GF-D8 (cell line): ENCODE results near the gene ZBTB46.

Source experiments
- DNase-seq: peaks from one replicate; lab custom pipeline; 2025; lab: John Stamatoyannopoulos, UW

The ZBTB46 gene

GRCh38 chr20:63703976-63704748, 126.9 kb downstream of the ZBTB46 start:
- no peak for DNase-seq

- DNase-seq = no peak
These were observed 127.5 kb downstream of the ZBTB46 start for GRCh38 chr20:63703471-63703975.

DNA sequence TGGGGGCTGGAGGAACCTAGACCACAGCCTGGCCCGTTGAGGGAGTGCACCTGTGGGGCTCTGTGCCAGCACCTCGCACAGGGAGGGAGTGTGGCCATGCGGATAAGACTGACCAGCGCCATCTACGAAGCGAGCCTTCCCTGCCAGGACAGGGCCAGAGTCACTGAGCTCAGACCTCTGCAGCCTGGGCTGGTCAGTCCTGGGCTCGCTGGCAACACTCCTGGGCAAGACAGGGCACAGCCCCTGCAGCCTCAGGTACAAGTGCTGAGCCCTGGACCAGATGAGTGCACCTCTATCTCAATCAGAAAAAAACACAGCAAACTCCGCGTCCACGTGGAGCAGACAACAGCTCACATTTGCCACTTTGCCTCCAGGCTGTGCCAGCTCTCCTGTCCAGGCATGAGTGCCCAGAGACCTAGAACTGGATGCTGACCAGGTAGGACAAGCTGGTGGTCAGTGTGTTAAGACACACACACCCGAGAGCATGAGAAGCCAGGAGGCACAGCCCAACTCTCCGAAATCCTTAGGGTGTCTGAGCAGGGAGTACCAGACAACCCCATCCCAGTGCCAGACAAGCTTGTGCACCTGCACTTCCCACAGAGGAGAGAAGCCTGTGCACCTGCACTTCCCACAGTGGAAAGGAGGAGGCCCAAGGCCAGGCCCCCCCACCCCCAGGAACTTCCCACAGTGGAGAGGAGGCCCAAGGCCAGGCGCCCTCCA, 128.2 kb downstream of the ZBTB46 start:
- DNase-seq = no peak

DNA sequence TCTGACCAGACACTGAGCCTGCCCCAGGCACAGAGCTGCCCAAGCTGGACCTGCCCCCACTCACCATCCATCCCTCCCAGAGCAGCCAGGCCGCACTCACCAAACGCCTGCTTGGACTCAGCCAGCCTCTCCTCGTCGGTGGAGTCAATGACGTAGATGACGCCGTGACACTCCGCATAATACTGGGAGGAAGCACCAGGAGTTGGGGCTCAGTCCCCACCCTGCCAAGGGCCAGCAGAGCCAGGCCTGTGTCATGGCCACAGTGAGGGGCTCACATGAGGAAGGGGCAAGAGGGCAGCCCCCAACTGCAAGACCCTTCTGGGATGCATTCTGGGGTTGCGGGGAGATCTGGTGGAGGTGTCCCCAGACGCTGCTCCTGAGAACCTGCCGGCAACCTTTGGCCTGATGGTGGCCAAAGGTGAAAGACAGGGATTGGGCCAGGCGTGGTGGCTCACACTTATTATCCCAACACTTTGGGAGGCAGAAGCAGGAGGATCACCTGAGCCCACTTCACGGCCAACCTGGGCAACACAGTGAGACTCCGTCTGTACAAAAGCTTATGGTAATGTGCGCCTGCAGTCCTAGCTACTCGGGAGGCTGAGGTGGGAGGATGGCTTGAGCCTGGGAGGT, 128.9 kb downstream of the ZBTB46 start:
- DNase-seq = no peak

GRCh38 chr20:63701329-63702035, 129.6 kb downstream of the ZBTB46 start:
- DNase-seq = no peak

GRCh38 chr20:63701051-63701328, 130.1 kb downstream of the ZBTB46 start:
- no peak for DNase-seq

DNA sequence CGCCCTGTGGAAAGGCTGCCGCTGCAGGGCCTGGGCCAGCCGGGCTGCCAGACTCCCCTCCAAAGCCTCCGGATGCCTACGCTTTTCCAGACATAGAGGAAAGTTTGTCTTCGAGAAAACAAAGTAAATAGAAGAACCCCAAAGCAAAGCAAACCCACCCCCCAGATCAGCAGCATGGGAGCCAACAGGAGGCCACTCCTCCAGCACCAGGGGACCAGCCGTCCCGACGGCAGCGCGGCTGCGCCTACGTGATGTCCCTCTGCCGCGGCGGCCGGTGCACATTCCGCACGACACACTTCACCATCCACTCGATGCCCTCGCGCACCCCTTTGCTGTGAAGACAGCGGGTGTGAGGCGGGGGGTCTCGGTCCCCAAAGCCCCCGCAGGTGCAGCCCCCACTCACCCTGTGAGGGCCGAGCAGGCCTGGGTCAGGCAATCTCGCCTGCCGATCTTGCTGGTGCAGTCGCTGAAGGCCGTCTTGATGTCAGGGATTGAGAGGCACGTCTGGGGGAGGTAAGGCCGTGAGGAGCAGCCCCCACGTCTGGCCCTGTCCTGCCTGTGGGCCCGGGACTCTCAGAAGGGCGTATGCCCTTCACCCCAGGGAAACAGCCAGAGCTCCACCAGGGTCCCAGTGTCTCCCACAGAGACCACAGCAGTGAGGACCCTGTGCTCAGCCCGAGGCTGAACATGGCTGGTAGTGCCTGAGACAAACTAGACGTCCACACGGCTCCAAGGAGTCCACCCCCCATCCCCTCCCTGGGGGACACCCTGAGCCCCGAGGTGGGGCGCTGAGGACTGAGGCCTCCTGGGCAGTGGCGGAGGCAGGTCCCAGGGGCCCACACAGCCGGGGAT, 130.6 kb downstream of the ZBTB46 start:
- DNase-seq = no peak

DNA sequence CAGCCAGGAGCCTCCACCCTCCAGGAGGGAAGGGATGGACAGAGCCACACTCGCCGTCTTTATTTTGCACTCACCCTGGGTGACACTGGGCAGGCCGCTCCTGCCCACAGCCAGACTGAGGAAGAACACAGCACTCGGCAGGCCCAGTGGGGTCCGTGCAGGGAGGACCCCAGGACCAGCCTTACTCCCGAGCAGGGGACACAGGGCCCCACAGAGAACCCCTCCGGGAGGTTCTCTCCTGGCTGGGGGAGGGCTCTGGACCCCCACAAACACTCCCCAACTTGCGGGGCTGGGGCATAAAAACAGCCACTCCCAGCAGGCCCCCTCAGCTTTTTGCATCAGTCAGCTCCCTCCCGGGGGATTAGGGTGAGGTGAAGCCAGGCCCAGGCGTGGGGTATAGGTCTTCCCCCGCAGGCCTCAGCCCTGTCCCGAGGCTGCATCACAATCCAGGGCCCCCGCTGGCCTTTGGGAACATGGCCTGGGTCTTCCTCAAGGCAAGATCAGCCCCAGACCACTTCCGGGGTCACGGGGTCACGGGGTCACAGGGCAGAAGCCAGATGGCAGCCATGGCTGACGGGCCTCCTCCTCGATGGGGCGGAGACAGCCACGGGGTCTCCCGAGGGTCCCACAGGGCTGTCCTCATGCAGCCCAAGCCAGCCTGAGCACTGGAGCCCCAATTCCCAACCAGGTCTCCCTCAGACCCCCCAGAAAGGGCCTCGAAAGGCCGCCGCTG, 131.4 kb downstream of the ZBTB46 start:
- DNase-seq = no peak

- DNase-seq = no peak
These were observed 132.2 kb downstream of the ZBTB46 start for GRCh38 chr20:63698739-63699465.

DNA sequence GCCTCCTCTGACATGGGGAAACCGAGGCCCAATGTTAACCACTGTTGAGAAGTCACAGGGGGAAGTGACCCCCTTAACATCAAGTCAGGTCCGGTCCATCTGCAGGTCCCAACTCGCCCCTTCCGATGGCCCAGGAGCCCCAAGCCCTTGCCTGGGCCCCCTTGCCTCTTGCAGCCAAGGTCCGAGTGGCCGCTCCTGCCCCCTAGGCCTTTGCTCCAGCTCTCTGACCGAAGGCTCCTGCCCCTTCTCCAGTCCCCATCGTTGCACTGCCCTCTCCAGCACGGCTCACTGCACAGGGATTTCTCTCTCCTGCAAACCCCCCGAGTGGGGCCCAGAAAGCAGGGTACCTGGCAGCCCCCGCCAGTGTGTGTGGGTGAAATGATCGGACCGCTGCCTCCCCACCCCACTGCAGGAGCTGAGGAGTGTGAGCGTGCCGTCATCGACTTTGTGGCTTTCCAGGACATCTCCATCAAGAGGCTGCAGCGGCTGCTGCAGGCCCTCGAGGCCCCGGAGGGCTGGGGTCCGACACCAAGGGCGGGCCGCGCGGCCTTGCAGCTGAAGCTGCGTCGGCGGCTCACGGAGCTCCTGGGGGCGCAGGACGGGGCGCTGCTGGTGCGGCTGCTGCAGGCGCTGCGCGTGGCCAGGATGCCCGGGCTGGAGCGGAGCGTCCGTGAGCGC, 133.1 kb downstream of the ZBTB46 start:
- no peak for DNase-seq

DNA sequence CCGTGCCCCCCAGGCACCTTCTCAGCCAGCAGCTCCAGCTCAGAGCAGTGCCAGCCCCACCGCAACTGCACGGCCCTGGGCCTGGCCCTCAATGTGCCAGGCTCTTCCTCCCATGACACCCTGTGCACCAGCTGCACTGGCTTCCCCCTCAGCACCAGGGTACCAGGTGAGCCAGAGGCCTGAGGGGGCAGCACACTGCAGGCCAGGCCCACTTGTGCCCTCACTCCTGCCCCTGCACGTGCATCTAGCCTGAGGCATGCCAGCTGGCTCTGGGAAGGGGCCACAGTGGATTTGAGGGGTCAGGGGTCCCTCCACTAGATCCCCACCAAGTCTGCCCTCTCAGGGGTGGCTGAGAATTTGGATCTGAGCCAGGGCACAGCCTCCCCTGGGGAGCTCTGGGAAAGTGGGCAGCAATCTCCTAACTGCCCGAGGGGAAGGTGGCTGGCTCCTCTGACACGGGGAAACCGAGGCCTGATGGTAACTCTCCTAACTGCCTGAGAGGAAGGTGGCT, 133.7 kb downstream of the ZBTB46 start:
- DNase-seq = no peak

DNA sequence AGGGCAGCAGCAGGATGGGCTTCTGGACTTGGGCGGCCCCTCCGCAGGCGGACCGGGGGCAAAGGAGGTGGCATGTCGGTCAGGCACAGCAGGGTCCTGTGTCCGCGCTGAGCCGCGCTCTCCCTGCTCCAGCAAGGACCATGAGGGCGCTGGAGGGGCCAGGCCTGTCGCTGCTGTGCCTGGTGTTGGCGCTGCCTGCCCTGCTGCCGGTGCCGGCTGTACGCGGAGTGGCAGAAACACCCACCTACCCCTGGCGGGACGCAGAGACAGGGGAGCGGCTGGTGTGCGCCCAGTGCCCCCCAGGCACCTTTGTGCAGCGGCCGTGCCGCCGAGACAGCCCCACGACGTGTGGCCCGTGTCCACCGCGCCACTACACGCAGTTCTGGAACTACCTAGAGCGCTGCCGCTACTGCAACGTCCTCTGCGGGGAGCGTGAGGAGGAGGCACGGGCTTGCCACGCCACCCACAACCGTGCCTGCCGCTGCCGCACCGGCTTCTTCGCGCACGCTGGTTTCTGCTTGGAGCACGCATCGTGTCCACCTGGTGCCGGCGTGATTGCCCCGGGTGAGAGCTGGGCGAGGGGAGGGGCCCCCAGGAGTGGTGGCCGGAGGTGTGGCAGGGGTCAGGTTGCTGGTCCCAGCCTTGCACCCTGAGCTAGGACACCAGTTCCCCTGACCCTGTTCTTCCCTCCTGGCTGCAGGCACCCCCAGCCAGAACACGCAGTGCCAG, 134.3 kb downstream of the ZBTB46 start, which contains the start of gene TNFRSF6B:
TNFRSF6B (plus strand) TSS at position 25 of the 729 bp plus-strand sequence; CDS start at position 141, 116 bp downstream.
- no peak for DNase-seq

DNA sequence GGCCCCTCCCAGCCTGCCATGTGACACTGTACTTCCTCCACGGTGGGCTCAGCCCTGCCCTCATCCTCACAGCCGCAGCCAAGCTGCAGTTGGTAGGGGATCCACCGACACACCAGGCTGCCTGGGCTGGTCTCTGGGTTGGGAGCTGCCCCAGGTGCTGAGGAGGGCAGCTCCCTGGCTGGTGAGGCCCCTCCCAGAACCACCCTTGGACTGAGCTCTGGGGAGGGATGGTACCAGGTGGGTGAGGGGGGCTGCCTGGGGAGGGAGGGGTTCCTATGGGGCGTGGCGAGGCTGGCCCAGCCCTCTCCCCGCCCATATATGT, 134.8 kb downstream of the ZBTB46 start:
- DNase-seq = no peak

- no peak for DNase-seq
These were observed 135.4 kb downstream of the ZBTB46 start for GRCh38 chr20:63695424-63696305.

GRCh38 chr20:63694584-63695423, 136.3 kb downstream of the ZBTB46 start:
- DNase-seq = no peak

- no peak for DNase-seq
These were observed 137.1 kb downstream of the ZBTB46 start for GRCh38 chr20:63693733-63694583.
